NCI-H2029 (cell line): Measurements from ENCODE around the gene CD300C.
"Not testable (repeated sequence)": the region's sequence is repeated elsewhere in the genome, so short reads cannot be mapped to it uniquely, and the experiment has no call there.

ENCODE experiments used
- DNase-seq: peaks from one replicate; lab custom pipeline; 2025; lab: John Stamatoyannopoulos, UW

The CD300C gene

DNA sequence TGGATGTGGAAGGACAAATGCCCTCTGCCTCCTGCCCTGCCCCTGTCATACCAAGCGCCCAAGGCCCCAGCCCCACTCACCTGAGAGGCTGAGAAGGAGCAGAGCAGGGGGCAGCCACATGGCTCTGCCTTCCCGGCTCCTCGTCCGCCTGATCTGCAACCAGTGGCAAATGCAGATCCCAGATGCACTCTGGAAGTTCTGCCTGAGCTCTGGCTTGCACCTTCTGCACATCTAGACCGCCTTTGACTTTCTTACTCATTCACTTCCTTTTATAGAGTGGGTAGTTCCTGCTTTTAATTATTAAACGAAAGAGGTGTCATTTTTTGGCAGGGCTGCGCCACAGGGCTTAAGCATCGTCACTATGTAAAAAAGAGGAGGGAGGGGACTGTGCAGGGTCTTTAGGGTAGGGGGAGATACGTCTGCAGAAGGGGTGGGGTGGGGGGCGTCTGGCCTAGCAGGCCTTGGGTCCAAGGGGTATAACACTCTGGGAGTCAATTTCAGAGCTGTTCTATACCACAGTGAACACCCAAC, 14.6 kb downstream of the CD300C start, which contains the start of gene CD300LB:
CD300LB (minus strand) TSS at position 245 of the 531 bp plus-strand sequence; CDS start at position 120, 125 bp downstream.
- no peak for DNase-seq

DNA sequence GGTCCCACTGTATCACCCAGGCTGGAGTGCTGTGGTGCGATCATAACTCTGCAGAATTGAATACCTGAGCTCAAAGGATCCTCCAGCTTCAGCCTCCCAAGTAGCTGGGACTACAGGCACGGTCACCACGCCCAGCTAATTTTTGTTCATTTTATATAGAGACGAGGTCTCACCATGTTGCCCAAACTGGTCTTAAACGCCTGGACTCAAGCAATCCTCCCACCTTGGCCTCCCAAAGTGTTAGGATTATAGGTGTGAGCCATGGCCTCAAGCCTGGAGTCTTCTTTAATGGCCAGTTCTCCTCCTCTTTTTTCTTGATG, 15.1 kb downstream of the CD300C start:
- no peak for DNase-seq

DNA sequence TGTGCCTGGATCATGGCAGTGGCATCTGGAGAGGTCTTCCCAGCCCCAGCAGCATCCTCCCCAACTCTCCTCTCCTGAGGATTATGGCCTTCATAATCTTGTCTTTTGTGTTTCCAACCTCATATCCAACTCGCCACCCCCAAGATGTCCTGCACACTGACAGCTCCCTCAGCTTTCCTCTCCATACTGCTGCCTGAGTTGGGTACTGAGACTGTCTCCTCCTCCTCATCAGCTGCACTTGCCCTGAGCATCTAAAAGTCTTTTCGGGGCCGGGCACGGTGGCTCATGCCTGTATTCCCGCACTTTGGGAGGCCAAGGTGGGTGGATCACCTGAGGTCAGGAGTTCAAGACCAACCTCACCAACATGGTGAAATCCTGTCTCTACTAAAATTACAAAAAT, 16.7 kb downstream of the CD300C start:
- no peak for DNase-seq

DNA sequence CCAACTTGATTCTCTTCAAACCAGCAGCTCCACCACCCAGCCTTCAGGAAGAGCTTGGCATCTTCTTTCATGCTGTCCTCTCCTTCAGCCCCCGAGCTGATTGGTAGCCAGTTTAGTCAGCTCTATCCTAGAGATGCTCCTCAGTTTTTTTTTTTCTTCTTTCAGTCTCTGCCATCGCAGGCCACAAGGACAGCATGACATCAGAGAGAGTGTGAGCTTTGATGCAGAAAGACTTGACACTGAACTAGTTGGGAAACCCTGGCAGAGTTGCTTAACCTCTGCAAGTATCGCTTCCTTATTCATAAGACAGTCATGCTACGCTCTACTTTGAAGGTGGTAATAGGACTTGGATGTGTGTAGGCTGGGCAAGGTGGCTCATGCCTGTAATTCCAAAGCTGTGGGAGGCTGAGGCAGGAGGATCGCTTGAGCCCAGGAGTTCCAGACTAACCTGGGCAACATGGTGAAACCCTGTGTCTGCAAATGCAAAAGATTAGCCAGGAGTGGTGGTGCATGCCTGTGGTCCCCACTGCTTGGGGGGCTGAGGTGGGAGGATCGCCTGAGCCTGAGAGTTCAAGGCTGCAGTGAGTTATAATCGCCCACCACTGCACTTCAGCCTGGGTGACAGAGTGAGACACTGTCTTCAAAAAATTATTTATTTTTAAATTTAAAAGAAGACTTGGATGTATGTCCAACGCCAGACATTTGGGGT, 17.3 kb downstream of the CD300C start:
- DNase-seq, result no peak

DNA sequence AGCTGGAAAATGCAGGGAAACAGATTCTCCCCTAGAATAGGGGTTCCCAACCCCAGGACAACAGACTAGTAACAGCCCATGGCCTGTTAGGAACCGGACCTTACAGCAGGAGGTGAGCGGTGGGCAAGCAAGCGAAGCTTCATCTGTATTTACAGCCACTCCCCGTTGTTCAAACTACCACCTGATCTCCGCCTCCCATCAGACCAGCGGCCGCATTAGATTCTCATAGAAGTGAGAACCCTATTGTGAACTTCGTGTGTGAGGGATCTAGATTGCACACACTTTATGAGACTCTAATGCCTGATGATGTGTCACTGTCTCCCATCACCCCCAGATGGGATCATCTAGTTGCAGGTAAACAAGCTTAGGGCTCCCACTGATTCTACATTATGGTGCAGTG, 18.2 kb downstream of the CD300C start:
- DNase-seq, result no peak

DNA sequence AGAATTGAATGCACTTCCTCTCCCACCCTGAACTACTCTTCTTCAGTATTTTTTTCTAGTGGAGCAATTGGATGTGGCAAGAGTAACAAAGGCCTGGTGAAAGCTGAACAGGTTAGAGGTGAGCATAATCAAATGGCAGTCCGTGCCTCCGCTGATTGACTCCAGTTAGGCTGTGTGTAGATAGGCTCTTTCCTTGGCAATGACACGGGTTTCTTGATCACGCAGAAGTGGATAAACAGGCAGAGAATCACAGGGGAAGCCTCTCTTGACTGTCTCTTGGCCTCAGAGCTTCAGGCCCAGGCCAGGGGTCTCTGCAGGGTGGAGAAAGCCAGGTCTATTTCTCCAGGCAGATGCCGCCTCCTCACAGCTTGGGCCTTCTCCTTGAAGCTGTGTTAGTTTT, 18.8 kb downstream of the CD300C start:
- DNase-seq, result no peak

DNA sequence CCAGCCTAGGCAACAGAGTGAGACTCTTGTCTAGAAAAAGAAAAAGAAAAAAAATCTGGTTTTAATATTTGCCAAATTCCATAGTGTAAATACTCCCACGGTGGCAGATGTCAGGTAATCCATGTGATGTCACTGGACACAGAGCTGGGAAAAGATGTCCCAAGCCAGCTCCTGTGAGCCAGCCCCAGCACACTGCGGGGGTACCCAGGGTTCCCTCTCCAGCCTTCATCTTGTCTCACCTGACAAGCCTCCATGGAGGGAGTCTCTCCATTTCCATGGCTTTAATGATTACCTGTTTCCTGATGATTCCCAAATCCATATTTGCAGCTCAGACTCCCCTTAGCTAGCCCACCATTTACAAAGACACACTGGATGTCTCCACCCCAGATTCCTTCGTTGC, 19.2 kb downstream of the CD300C start:
- DNase-seq, result no peak

DNA sequence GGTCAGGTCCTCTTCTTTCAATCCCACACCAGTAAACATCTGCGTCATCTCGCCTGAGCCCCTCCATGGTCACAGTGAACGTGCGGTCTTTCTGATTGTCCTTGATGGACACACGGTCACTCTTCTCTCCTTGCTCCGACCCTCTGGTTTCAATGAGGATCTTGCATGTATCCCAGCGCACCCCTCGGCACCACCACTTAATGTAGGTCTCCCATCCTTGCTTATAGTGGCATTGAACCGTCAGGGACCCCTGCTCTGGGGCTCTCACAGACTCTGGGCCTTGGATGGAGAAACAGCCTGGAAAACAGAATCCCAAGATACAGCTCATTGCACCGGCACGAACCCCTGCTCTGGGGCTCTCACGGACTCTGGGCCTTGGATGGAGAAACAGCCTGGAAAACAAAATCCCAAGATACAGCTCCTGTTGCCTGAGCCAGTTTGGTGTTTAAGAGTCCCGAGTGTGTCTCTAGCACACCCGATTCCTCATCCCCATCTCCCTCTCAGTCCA, 20.1 kb downstream of the CD300C start:
- no peak for DNase-seq

DNA sequence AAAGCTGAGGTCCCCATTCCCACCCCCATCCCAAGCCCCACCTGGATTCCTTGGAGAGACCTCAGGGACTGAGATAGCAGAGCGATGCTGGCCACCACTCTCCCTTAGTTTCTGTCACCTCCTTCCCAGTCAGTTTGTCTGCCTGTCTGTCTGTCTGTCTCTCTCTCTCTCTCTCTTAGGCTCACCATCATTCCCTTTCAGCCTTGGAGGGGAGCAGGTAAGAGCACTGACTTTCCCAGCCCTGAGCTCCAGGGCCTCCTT, 20.5 kb downstream of the CD300C start:
- DNase-seq, result no peak

DNA sequence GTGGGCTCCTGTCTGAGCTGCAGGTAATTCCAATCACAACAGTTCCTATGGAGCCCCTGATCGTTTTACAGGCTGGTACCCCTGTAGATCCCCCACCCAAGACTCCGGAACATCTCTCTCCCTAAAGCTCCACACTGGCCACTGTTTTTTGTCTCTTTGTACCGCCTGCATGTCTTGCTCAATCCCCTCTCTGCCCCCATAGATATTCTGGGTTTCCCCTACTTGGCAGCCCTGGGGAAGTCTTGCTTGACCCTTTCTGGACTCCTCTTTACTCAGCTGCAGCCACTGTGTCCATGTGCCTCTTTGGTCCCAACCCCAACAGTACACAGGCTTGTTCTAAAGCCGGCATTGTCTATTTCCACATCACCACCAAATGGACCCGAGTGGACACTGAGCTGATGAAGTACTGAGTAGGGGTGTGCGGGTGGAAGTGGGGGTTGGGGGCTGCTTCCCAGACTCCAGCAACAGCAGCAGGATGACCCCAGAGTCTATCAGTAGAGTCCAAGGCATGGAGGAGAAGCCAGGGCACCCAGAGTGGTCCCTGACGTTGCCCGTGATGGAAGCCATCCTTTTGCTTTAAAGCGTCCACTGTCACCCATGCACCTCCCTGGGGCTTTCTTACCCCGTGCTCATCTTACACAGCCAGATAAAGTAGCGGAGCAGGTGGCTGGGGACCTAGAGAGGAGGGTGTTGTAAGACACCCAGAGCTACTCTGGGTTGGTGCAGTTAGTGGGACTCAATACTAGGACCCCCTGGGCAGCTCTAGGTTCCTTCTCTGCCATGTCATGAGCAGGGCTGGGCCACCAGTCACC, 21.1 kb downstream of the CD300C start:
- DNase-seq, result no peak

DNA sequence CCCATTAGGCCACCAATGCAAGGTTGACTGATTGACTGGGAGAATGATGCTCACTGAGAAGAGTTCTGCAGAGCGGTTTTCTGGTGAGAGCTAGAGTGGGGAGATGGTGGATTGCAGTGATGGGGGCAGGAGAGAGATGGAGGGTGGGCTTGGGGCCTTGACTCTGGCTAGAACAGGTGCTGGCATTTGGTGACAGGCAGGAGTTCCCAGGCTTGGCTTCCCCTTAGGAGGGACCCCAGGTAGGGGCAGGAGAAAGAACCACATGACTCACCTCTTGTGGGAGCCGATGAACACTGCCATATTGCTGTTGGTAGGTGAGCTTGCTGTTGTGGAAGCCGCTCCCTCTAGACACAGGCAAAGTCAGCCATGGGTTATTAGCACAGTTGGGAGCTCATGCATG, 22.6 kb downstream of the CD300C start:
- DNase-seq, result no peak

DNA sequence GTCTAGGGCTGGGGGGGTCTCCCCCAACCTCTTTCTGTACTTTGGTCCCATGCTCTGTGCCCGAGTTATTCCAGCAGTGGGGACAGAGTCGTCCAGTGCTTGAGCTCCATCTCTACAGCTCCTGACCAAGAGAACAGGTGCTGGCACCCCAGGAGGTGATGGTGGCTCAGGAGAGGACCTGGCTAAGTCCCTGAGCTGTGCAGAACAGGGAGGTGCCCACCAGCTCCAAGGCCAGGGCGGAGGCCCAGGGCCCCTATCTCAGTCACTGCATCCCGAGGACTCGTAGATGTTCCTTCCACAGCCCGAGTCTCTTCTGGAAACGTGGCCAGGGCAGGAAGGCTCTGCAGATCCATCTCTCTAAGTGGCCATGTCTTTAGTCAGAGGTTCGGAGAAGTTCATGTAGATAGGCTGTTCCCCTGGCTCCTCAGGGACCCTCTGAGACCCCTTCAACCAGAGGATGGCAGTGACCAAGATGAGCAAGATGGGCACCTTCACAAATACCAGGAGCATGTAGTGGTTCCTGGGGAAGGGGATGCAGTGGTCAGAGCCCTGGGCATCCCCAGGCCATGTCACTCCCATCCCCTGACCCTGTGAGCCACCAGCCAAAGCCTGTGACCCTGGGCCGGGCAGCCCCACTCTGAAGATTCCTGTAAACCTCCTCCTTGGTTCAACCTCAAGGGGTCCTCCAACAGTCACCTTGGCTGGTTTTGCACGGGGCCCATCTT, 23.4 kb downstream of the CD300C start:
- no peak for DNase-seq

DNA sequence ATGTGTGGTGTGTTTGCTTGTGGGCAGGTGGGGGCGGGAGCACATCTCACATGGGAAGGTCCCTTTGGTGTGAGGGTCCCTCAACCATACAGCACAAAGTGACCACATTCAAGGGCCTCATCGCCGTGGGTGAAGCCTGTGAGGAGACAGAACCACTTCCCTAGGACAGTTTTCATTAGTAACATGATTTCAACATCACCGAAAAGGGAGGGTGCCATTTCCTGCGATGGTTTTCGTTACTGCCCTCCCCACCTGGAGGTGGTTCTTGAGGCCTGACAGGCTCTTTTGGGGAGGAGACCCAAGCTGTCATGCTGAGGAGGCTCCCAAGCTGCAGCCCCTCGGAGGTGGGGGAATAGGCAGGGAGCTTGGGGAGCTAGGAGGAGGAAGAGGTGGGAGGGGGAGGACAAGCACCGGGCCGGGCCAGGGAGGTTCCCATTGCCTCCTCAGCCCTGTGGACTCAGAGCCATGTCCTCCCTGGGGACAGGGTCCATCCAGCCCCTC, 24.2 kb downstream of the CD300C start:
- DNase-seq, result no peak

DNA sequence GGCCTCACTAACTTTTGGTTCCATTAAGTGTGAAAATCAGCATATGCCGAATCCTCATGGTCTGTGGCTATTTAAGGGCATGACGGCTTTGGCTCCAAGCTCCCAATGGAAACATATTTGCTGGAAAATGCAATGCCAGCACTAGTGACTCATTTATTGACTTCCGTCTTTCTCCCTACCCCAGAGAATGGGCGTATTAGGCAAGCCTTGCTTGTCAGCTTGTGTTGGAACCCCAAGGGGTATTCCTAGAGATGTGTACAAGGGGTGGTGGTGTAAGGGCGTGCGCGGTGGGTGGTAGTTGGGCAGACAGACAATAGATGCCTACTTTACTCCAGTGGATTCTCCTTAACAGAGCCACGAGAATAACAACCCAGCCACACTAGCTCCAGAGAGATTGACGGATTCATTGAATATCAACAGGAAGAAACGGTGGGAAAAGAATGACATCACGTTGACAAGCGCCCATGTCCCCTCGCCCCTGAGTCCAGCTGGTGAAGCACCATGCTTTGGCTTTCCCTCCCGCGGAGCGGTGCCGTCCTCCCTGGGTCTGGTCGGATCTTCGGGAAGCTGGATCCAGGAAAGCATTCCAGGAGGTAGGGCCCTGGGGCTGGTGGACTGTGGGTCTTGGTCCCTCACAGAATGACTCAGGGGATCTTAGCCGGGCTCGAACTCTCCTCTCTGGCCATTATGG, 25.0 kb downstream of the CD300C start:
- no peak for DNase-seq

DNA sequence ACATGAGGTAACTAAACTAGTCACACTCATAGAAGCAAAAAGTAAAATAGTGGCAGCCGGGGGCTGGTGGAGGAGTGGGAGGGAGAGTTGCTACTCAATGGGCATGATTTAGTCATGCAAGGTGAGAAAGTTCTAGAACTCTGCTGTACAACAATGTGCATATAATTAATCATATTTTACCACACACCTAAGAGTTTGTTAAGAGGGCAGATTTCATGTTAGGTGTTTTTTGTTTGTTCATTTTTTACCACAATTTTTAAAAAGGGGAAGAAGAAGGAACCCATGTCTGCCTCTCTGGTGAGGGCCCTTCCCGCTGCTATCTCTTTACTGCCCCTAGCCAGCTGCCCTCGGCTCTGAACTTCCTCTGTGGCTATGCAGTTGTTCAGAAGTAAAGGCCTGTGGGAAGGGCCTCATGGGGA, 25.9 kb downstream of the CD300C start:
- DNase-seq, result no peak

DNA sequence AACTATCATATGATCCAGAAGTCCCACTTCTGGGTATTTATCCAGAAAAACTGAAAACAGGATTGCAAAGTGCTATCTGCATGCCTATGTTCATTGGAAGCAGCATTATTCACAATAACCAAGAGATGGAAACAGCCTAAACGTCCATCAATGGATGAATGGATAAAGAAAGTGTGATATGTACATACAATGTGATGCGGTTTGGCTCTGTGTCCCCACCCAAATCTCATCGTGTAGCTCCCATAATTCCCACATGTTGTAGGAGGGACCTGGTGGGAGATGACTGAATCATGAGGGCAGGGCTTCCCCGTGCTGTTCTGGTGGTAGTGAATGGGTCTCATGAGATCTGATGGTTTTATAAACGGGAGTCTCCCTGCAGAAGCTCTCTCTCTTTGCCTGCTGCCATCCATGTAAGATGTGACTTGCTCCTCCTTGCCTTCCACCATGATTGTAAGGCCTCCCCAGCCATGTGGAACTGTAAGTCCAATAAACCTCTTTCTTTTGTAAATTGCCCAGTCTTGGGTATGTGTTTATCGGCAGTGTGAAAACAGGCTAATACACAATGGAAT, 27.4 kb downstream of the CD300C start:
- DNase-seq, result not testable (repeated sequence)

DNA sequence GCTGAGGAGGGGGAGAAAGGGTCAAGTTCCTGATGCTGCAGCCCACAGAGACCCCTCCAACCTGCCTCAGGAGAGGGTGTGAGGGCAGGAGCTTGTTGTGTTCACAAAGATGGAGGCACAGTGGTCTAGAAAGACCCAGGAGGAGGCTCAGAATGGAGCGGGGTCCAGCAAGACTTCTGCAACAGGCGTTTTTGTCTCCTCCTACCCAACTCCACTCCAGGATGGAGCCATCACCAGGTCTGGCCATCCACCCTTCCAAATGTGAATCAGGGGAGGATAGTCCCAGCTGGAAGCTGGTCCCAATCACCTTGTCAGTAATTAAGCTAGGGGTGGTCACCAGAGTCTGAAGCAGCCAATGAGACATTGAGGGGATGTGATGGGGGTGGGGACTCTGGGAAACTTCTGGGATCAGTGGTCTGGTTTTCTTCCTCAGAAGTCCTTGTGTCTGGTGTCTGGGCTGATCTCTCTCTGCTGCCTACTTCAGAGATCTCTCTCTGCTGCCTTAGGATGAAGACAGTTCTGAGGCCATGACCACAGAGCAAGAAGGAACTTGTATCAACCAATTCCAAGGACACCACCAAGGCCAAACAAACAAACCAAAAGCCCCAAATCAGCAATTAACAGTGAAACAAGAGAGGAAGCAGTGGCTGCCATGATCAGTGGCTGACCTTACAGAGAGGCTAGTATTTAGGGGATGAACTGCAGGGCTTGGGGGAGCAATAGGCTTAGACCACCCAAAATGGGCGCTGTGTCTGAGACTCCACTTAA, 29.2 kb downstream of the CD300C start:
- DNase-seq, result no peak

DNA sequence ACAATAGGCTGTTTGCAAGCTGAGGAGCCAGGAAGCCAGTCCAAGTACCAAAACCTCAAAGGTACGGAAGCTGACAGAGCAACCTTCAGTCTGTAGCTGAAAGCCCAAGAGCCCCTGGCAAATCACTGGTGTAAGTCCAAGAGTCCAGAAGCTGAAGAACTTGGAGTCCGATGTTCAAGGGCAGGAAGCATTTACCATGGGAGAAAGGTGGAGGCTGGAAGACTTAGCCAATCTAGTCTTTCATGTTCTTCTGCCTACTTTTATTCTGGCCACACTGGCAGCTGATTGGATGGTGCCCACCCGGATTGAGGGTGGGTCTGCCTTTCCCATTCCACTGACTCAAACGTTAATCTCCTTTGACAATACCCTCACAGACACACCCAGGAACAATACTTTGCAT, 30.0 kb downstream of the CD300C start:
- no peak for DNase-seq

DNA sequence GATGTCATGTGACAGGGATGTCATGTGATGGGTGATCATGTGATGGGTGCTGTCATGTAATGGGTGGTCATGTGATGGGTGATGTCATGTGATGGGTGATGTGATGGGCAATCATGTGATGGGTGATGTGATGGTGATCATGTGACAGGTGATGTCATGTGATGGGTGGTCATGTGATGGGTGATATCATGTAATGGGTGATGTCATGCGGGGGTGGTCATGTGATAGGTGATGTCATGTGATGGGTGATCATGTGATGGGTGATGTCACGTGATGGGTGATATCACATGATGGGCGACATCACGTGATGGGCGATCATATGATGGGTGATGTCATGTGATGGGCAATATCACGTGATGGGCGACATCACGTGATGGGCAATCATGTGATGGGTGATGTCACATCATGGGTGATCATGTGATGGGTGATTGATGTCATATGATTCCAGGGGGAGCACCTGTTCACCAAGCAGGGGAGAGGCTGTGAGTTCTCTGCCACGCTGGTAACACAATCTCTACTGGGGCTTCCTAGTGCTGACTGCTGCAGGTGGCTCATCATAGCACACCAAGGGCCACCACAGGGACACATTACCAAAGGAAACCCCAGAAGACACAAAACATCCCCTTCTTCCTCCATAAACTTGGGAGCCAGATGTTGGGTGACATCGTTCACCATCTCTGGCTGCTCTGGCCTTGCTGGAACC, 31.1 kb downstream of the CD300C start:
- no peak for DNase-seq

DNA sequence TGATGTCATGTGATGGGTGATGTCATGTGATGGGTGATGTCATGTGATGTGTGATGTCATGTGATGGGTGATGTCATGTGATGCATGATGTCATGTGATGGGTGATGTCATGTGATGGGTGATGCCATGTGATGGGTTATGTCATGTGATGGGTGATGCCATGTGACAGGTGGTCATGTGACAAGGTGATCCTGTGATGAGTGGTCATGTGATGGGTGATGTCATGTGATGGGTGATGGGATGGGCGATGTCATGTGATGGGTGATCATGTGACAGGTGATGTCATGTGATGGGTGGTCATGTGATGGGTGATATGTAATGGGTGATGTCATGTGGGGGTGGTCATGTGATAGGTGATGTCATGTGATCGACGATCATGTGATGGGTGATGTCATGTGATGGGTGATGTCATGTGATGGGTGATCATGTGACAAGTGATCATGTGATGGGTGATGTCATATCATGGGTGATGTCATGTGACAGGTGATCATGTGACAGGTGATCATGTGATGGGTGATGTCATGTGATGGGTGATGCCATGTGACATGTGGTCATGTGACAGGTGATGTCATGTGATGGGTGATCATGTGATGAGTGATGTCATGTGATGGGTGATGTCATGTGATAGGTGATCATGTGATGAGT, 31.8 kb downstream of the CD300C start:
- no peak for DNase-seq
